Lung (tissue), 12 donors: ENCODE data around the gene TSTD1. TPM values are rescaled to one million over a fixed set of nuclear protein-coding genes. Genes with fewer than 3 reads are reported as not detected.

Experiments used
- ATAC-seq: fragments of 200-7000 bp; cut with Tn5 transposase; one replicate; pipeline ENCODE4 v1.9.1; 2020; ENCODE audit warnings: moderate number of reproducible peaks; ENCODE audit not compliant: insufficient read depth, low FRiP score
- DNase-seq, 3 donors: peaks; one replicate each; pipeline ENCODE4 v3.0.0-alpha.2; 2013 to 2017
- H3K27ac ChIP-seq, 2 donors: one replicate each; pipeline ENCODE4 v1.5.1; 2013; ENCODE audit warnings: mild to moderate bottlenecking in 2 of 2, moderate library complexity in 2 of 2, control low read depth in 1 of 2, inconsistent platforms in 1 of 2, low read depth in 1 of 2, low read length in 1 of 2
- H3K27me3 ChIP-seq, 3 donors: one replicate each; pipeline ENCODE4 v1.5.1; 2013; ENCODE audit warnings: low read length in 2 of 3; ENCODE audit not compliant: control insufficient read depth in 3 of 3, insufficient read depth in 3 of 3
- H3K36me3 ChIP-seq, 4 donors: one replicate each; pipeline ENCODE4 v1.5.1; 2013; ENCODE audit warnings: low read length in 4 of 4, mild to moderate bottlenecking in 1 of 4, moderate library complexity in 1 of 4; ENCODE audit not compliant: control insufficient read depth in 4 of 4, insufficient read depth in 4 of 4
- H3K4me1 ChIP-seq, 5 donors: one replicate each; pipeline ENCODE4 v1.5.1; 2013; ENCODE audit warnings: low read length in 5 of 5, mild to moderate bottlenecking in 2 of 5, moderate library complexity in 1 of 5; ENCODE audit not compliant: control insufficient read depth in 5 of 5, insufficient read depth in 5 of 5
- H3K4me3 ChIP-seq: one replicate; pipeline ENCODE4 v1.5.1; 2013; ENCODE audit warnings: mild to moderate bottlenecking, control low read depth, moderate library complexity
- H3K9ac ChIP-seq, 2 donors: one replicate each; pipeline ENCODE4 v1.5.1; 2013; ENCODE audit warnings: low read length in 2 of 2, control low read depth in 1 of 2; ENCODE audit not compliant: insufficient read depth in 1 of 2
- H3K9me3 ChIP-seq, 4 donors: one replicate each; pipeline ENCODE4 v1.5.1; 2013; ENCODE audit warnings: low read length in 3 of 4, mild to moderate bottlenecking in 1 of 4, moderate library complexity in 1 of 4; ENCODE audit not compliant: control insufficient read depth in 4 of 4, insufficient read depth in 3 of 4
- WGBS, 2 donors: extraction: QIAGEN DNeasy Blood & Tissue Kit; methylation state at CpG; one replicate each; pipeline ENCODE4 v1.1.7; 2013; 5-methylcytosine and 5-hydroxymethylcytosine counted together
- polyA plus RNA-seq, 2 donors: library from polyadenylated mRNA; stranded (reverse); fragments of 200-250 nt; gene quantifications; one replicate each; pipeline ENCODE4 v1.2.1, GENCODE V29; 2013
- total RNA-seq, 2 donors: library from RNA; depleted of rRNA in 1 of 2; stranded (reverse); fragments of >200 nt in 1 of 2; gene quantifications; one replicate each; pipeline ENCODE4 v1.2.1, GENCODE V29; 2014 to 2021
- TF ChIP-seq, protein P1 (sequence below): IDR thresholded peaks from 2 replicates; pipeline ENCODE4 v1.5.1; 2012; ENCODE audit warnings: mild to moderate bottlenecking; ENCODE audit errors: control extremely low read depth, extremely low read depth
- donor health status: control.
- donor health status: control.
- donor health status: Bipolar disorder and iron deficiency.
- donor health status: healthy.
- donor health status: DM: yes; HTN: yes; CAD: no.

The TSTD1 gene
- total and polyA plus RNA-seq, 4 donors = 43.2 to 187 (median 72.8) TPM

DNA sequence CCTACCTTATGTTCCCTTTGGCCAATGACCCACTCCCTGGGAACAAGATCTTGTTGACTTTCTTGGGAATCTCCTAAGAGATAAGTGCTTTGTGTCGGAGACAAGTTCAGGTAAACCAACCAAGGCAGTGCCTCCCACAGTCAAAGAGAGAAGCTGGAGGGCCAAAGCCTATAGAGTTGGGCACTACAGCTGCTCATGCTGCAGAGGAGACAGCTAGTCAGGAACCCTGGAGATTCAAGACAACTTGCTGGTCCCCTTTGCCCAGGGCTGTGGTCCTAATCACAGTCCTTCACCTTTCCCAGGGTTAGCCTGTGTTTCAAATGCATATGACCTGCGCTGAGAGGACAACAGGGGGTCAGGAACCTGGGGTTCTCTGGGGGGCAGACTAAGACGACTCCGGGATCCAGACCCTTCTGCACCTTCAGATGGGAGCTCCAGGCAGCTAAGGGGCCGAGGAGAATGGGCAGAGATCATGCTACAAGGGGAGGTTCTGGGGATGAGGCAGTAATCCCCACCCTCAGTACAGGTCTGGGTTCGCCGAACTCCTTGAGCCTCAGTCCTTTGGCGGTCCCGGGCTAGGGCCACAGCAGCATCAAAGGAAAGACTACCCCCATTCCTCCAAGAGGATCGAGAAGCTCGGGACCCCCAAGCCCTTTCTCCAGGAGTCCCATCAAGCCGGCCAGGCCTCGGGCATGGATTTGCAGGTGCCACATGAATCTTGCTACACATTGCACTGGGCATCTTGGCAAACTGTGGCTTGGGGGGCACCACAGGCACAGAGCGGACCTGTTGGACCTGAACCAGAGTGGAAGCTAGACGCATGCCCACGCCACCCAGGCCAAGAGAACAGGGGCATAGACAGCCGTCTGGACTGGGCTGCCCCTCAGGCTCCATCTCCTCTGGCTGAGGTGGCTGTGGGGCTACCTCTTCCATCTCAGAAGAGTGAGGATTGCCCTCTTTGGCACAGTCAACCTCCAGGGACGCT lies 9.0 kb upstream of the TSTD1 start:
- WGBS, 2 donors = 97% methylated on average over 18 of the region's 18 CpGs
- Histone ChIP-seq H3K9me3 (peaks cover 0 to 10% (median 4%) of the 10 kb centered on the region in 4 donors), H3K27me3 (peaks cover 0 to under 1% (median 0%) of the 10 kb centered on the region in 3 donors), H3K4me3 (no peak overlapping the region), H3K4me1 (peaks cover 5 to 11% (median 5%) of the 10 kb centered on the region in 5 donors), H3K9ac (no peak overlapping the region), H3K27ac (peak overlapping the region in 1 of 2 donors; percentile 58), H3K36me3 (peaks cover under 1 to 15% (median 5%) of the 10 kb centered on the region in 4 donors)
- ATAC-seq (no peak), DNase-seq (no peak)
- TF ChIP-seq, protein P1, sequence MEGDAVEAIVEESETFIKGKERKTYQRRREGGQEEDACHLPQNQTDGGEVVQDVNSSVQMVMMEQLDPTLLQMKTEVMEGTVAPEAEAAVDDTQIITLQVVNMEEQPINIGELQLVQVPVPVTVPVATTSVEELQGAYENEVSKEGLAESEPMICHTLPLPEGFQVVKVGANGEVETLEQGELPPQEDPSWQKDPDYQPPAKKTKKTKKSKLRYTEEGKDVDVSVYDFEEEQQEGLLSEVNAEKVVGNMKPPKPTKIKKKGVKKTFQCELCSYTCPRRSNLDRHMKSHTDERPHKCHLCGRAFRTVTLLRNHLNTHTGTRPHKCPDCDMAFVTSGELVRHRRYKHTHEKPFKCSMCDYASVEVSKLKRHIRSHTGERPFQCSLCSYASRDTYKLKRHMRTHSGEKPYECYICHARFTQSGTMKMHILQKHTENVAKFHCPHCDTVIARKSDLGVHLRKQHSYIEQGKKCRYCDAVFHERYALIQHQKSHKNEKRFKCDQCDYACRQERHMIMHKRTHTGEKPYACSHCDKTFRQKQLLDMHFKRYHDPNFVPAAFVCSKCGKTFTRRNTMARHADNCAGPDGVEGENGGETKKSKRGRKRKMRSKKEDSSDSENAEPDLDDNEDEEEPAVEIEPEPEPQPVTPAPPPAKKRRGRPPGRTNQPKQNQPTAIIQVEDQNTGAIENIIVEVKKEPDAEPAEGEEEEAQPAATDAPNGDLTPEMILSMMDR = no peak

DNA sequence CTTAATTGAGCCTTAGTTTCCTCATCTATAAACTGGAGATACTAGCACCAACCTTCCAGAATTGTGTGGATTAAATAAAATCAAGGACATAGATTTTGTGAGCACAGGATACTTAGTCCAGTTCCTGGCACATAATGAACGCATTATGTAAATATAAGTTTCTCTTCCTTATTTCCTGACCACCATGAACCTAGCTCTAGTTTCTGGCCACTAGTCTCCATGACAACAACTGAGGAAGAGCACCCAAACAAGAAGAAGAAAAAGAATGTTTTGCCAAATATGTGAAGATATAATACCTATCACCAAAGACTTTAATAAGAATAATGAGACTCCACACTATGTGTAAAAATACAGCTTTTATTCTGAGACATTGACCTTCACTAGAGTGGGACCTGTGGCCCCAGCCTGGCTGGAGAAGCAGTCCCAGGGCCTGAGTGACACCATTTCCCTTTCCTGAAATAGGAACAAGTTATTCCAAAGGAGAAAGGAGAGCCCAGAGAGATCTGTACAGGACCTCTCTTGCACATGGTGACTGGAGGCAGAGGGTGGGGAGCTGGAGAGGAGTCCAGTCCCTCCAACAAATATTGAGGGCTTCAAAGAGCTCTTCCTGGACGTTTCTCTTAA lies 8.0 kb upstream of the TSTD1 start:
- no peak for ATAC-seq
- no peak overlapping the region for H3K9ac ChIP-seq

DNA sequence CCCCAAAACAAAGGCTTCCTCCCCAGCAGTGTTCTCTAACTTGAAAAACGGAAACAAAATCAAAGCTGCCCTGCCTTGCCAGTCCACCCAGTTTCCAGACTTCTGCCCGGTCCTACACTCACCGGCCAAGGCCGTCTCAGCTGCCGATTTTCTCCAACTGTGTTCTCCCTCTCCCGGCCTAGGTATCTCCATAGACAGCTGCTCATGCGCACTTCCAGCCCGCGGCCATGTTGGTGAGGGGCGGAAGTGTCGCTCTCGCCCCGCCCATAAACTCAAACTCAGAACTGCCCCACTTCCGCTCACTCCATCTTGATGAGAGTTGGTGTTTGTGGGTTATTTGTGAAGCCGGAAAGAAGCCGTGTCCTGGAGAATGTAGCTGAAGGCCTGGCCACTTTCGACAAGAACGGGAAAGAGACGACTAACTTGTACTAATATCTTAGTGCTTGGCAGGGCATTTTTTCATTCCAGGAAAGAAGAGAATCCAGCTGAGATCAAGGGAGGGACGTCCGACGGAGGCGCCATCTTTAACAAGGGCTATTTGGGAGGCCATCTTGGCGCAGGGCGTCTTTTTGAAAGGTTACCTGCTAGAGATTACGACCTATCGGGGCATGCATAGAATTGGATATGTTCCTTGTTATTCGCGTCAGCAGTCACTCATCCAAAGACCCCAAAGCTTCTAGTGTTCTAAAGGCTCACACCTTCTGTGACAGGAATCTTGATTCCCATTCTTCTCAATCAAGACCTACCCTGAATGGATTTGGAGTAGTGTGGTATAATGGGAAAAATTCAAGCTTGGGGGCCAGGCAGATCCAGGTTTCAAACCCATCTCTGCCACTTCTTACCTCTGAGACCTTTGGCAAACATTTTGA lies 7.2 kb upstream of the TSTD1 start, which contains the start of gene USF1:
TSS of gene USF1 (minus strand) at position 242 of the 869 bp plus-strand sequence. CDS start 2,702 bp downstream, outside the sequence.
- Histone ChIP-seq H3K27me3 (no peaks in the 10 kb centered on the region), H3K36me3 (peaks cover 17 to 23% (median 21%) of the 10 kb centered on the region in 4 donors), H3K9me3 (peaks cover 0 to 10% (median 4%) of the 10 kb centered on the region in 4 donors), H3K27ac (peak within 1 kb of the TSS; percentile 95 to 96), H3K4me1 (peaks cover 5 to 11% (median 5%) of the 10 kb centered on the region in 5 donors), H3K4me3 (peak within 1 kb of the TSS; percentile 71), H3K9ac (peak within 1 kb of the TSS; percentile 79 to 93)
- peak; percentile 97 to 99 (median 99) for DNase-seq
- 0 to 1% methylated on average over 29 of the region's 29 CpGs for WGBS, 2 donors
- ATAC-seq = peak; percentile 95
- TF ChIP-seq, protein P1 = no peak

More for the DNA sequence above, 8.0 kb upstream of the TSTD1 start:
- peaks cover 11 to 22% (median 15%) of the 10 kb centered on the region in 4 donors for H3K36me3 ChIP-seq
- peak in 1 of 3 donors; percentile 20 for DNase-seq
- peak overlapping the region; percentile 95 to 96 for H3K27ac ChIP-seq
- peaks cover 0 to 10% (median 4%) of the 10 kb centered on the region in 4 donors for H3K9me3 ChIP-seq
- TF ChIP-seq, protein P1 = no peak
- peaks cover 5 to 11% (median 5%) of the 10 kb centered on the region in 5 donors for H3K4me1 ChIP-seq
- H3K27me3 ChIP-seq = no peaks in the 10 kb centered on the region
- WGBS, 2 donors = 56 to 61% methylated on average over 2 of the region's 2 CpGs
- no peak overlapping the region for H3K4me3 ChIP-seq
